Measurements from ENCODE around the gene BCL11A.

GRCh38 chr2:60497500-60497899 is 56.0 kb downstream of the BCL11A start:
- TF ChIP-seq REST (IDR thresholded peaks at IDR 0.05; ENCODE audit: low read depth) (no peak), EGR1 (IDR thresholded peaks at IDR 0.05) (no peak), CEBPB (IDR thresholded peaks at IDR 0.05) (no peak), EP300 (IDR thresholded peaks at IDR 0.05; ENCODE audit: borderline replicate concordance) (no peak), FOXM1 (IDR thresholded peaks at IDR 0.05; ENCODE audit: borderline replicate concordance, low read depth) (no peak), YY1 (IDR thresholded peaks at IDR 0.05; ENCODE audit: low read depth) (no peak), TCF12 (IDR thresholded peaks at IDR 0.05; ENCODE audit: low read depth) (no peak)
- TF ChIP-seq, protein P1, sequence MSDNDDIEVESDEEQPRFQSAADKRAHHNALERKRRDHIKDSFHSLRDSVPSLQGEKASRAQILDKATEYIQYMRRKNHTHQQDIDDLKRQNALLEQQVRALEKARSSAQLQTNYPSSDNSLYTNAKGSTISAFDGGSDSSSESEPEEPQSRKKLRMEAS (IDR thresholded peaks at IDR 0.05), result no peak

All from Ishikawa (cell line).